ENCODE results near the gene KLKB1. TPM values are rescaled to one million over a fixed set of nuclear protein-coding genes. Genes with fewer than 3 reads are reported as not detected.

KLKB1 gene
- total RNA-seq, 1 experiment from 2014 or later, result not detected

DNA sequence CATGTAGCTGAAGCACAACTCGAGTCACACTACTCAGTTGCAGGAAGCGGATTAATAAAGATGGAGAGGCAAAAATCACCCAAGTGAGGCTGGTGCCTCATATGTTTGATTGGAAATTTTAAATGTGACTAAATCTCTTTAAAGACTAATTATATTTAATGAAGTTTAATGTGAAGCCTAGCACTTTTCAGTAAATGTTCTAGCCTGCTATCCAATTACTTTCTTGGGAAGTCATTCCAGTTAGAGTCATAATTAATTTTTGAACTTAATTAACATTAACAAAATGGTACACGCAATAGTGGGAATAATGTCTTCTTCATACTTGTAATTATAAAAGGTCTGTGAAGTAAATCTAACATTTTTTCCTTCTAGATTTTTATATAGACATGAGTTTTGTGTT lies 59.3 kb downstream of the KLKB1 start:
- Histone ChIP-seq H3K27me3 (replicated peaks; ENCODE audit: control insufficient read depth, insufficient read depth, low read length) (no peaks in the 10 kb centered on the region), H3K4me3 (ENCODE audit: low read depth, low read length) (no peak overlapping the region), H3K9me3 (no peaks in the 10 kb centered on the region), H3K36me3 (ENCODE audit: control insufficient read depth, insufficient read depth, low read length) (no peaks in the 10 kb centered on the region), H3K4me1 (no peaks in the 10 kb centered on the region)
- no peaks in the 10 kb centered on the region for H3K4me1 Mint-ChIP-seq (ENCODE audit: low read depth, unreplicated experiment)
- H3K36me3 Mint-ChIP-seq (ENCODE audit: insufficient read depth, unreplicated experiment), result no peaks in the 10 kb centered on the region
- BruUV-seq (replicated peaks), result no TSS peak
- no peak overlapping the region for H3K27ac Mint-ChIP-seq (ENCODE audit: unreplicated experiment)
- CTCF ChIA-PET, result no interaction called here
- peaks cover 18% of the 10 kb centered on the region for H3K27me3 Mint-ChIP-seq (ENCODE audit: insufficient read depth, unreplicated experiment)
- no peak for DNase-seq
- TF ChIP-seq, protein P1, sequence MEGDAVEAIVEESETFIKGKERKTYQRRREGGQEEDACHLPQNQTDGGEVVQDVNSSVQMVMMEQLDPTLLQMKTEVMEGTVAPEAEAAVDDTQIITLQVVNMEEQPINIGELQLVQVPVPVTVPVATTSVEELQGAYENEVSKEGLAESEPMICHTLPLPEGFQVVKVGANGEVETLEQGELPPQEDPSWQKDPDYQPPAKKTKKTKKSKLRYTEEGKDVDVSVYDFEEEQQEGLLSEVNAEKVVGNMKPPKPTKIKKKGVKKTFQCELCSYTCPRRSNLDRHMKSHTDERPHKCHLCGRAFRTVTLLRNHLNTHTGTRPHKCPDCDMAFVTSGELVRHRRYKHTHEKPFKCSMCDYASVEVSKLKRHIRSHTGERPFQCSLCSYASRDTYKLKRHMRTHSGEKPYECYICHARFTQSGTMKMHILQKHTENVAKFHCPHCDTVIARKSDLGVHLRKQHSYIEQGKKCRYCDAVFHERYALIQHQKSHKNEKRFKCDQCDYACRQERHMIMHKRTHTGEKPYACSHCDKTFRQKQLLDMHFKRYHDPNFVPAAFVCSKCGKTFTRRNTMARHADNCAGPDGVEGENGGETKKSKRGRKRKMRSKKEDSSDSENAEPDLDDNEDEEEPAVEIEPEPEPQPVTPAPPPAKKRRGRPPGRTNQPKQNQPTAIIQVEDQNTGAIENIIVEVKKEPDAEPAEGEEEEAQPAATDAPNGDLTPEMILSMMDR (IDR thresholded peaks at IDR 0.05; ENCODE audit: insufficient read depth in 1 of 2, low read depth in 1 of 2, low read length in 1 of 2, severe bottlenecking in 1 of 2, unreplicated experiment in 1 of 2), result no peak
- no peak overlapping the region for H3K4me3 Mint-ChIP-seq (ENCODE audit: unreplicated experiment)
- intact Hi-C loops (cut with micrococcal nuclease; ENCODE audit: unreplicated experiment), result no loop called here
- POLR2A ChIA-PET, result no interaction called here
- H3K9me3 Mint-ChIP-seq (ENCODE audit: unreplicated experiment), result no peaks in the 10 kb centered on the region

DNA sequence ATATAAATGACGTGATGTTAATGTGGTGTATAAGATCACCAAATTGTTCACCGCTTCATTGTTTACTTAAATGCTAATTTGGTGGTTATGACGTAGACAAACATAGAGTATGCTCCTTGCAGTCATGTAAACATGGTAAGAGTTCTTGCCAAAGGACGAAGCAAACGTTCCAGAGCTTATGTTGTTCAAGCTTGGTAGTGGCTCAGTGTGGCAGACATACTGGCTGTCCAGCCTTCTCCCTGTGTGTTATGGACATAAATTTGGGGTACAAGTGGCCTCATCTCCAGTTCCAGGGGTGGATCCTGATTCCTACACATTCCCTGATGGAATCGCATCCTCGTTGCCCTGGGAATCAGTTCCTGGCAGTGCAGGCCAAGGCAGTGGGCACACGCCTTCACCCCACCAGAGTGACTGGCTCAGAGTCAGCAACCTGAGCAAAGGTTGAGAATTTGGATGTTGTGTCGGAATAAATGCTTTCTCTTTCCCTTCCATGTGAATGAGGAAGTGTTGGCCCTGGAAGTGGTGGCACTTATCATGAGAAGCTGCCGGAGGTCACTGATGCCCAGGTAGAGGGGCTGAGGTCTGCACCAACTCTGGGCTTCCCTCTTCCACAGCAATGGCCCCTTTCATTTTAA lies 64.1 kb downstream of the KLKB1 start:
- Histone ChIP-seq H3K4me1 (no peaks in the 10 kb centered on the region), H3K4me3 (ENCODE audit: low read depth, low read length) (no peak overlapping the region), H3K36me3 (ENCODE audit: control insufficient read depth, insufficient read depth, low read length) (no peaks in the 10 kb centered on the region), H3K9me3 (no peaks in the 10 kb centered on the region), H3K27me3 (replicated peaks; ENCODE audit: control insufficient read depth, insufficient read depth, low read length) (no peaks in the 10 kb centered on the region)
- POLR2A ChIA-PET, result no interaction called here
- H3K36me3 Mint-ChIP-seq (ENCODE audit: insufficient read depth, unreplicated experiment), result no peaks in the 10 kb centered on the region
- BruUV-seq (replicated peaks), result no TSS peak
- H3K9me3 Mint-ChIP-seq (ENCODE audit: unreplicated experiment), result no peaks in the 10 kb centered on the region
- no peak overlapping the region for H3K4me3 Mint-ChIP-seq (ENCODE audit: unreplicated experiment)
- TF ChIP-seq, protein P1 (IDR thresholded peaks at IDR 0.05; ENCODE audit: insufficient read depth in 1 of 2, low read depth in 1 of 2, low read length in 1 of 2, severe bottlenecking in 1 of 2, unreplicated experiment in 1 of 2), result no peak
- H3K4me1 Mint-ChIP-seq (ENCODE audit: low read depth, unreplicated experiment), result no peaks in the 10 kb centered on the region
- no peak for DNase-seq
- CTCF ChIA-PET, result no interaction called here
- H3K27ac Mint-ChIP-seq (ENCODE audit: unreplicated experiment), result no peak overlapping the region
- intact Hi-C loops (cut with micrococcal nuclease; ENCODE audit: unreplicated experiment), result no loop called here
- H3K27me3 Mint-ChIP-seq (ENCODE audit: insufficient read depth, unreplicated experiment), result peaks cover 11% of the 10 kb centered on the region

DNA sequence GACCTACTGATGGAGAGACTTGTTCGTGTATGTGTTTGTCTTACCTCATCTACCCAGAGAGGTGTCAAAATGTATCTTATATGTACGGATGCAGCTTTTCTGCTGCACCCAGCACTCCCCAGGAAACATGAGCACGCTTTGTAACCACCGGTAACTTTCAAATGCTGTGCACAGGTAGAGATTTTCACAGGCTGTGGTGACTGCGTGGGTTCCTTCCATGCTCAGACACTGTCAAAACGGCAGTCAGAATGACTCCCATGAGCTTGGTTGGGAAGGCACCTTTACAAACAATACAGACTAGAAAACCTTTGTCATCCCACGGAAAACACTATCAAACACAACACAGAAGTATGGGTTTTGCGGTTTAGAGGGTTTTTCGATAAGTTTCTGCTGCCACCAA lies 66.9 kb downstream of the KLKB1 start:
- Histone ChIP-seq H3K4me1 (no peaks in the 10 kb centered on the region), H3K27me3 (replicated peaks; ENCODE audit: control insufficient read depth, insufficient read depth, low read length) (no peaks in the 10 kb centered on the region), H3K36me3 (ENCODE audit: control insufficient read depth, insufficient read depth, low read length) (no peaks in the 10 kb centered on the region), H3K9me3 (no peaks in the 10 kb centered on the region), H3K4me3 (ENCODE audit: low read depth, low read length) (no peak overlapping the region)
- no peak overlapping the region for H3K4me3 Mint-ChIP-seq (ENCODE audit: unreplicated experiment)
- ChIA-PET POLR2A (no interaction called here), CTCF (no interaction called here)
- no peak overlapping the region for H3K27ac Mint-ChIP-seq (ENCODE audit: unreplicated experiment)
- no TSS peak for BruUV-seq (replicated peaks)
- TF ChIP-seq, protein P1 (IDR thresholded peaks at IDR 0.05; ENCODE audit: insufficient read depth in 1 of 2, low read depth in 1 of 2, low read length in 1 of 2, severe bottlenecking in 1 of 2, unreplicated experiment in 1 of 2), result no peak
- peaks cover 8% of the 10 kb centered on the region for H3K27me3 Mint-ChIP-seq (ENCODE audit: insufficient read depth, unreplicated experiment)
- H3K4me1 Mint-ChIP-seq (ENCODE audit: low read depth, unreplicated experiment), result no peaks in the 10 kb centered on the region
- intact Hi-C loops (cut with micrococcal nuclease; ENCODE audit: unreplicated experiment), result no loop called here
- no peak for DNase-seq
- H3K36me3 Mint-ChIP-seq (ENCODE audit: insufficient read depth, unreplicated experiment), result no peaks in the 10 kb centered on the region
- no peaks in the 10 kb centered on the region for H3K9me3 Mint-ChIP-seq (ENCODE audit: unreplicated experiment)

Measured in Caco-2 (cell line).